HEK293 (cell line): ENCODE results near the gene TP53BP2.

Source experiments
- SP3 ChIP-seq: fragments of 450-650 bp; formaldehyde crosslinking; IDR thresholded peaks from 2 replicates; pipeline ENCODE4 v1.5.1; 2016; ENCODE audit warnings: missing biosample characterization, missing genetic modification characterization
- TF ChIP-seq, protein P1 (sequence below): fragments of 450-650 bp; formaldehyde crosslinking; IDR thresholded peaks from 2 replicates; pipeline ENCODE4 v1.5.1; 2016; ENCODE audit warnings: missing biosample characterization, missing genetic modification characterization

DNA sequence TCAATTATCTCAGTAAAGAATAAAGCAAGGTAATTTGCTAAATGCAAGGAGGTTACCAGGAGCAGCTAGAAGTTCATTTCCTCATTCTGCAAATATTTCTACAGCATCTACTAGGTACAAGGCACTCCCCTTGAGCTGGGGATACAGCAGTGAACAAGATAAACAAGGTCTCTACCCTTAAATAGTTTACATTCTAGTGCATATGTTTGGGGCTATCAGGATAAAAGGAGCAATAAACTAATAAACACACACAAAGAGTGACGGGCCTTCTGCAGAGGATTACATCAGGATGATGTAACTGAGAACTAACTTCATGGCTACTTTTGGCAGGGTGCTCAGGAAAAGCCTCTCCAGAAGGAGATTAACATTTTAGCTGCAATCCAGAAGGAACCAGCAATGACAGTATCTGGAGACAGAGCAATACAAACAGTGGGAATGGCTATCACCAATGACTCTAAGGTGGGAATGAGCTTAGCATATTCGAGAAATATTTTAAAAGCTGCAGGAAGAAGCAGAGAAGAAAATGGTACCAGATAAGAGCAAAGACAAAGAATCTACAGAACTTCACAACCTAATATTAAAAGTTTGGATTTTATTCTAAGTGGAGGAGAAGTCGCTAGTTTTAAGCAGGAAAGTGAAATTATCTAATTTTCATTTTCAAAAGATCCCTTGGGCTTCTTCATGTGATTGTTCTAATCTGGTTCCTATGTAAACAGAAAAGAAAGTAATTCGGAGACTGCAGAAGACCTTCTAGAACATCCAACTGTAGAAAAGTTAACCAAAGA, 25.8 kb downstream of the TP53BP2 start:
- TF ChIP-seq SP3 (tag by site-specific recombination): peak; percentile 30; the same call in 1 of the 2 replicates
- TF ChIP-seq, protein P1, sequence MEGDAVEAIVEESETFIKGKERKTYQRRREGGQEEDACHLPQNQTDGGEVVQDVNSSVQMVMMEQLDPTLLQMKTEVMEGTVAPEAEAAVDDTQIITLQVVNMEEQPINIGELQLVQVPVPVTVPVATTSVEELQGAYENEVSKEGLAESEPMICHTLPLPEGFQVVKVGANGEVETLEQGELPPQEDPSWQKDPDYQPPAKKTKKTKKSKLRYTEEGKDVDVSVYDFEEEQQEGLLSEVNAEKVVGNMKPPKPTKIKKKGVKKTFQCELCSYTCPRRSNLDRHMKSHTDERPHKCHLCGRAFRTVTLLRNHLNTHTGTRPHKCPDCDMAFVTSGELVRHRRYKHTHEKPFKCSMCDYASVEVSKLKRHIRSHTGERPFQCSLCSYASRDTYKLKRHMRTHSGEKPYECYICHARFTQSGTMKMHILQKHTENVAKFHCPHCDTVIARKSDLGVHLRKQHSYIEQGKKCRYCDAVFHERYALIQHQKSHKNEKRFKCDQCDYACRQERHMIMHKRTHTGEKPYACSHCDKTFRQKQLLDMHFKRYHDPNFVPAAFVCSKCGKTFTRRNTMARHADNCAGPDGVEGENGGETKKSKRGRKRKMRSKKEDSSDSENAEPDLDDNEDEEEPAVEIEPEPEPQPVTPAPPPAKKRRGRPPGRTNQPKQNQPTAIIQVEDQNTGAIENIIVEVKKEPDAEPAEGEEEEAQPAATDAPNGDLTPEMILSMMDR (tag by site-specific recombination): no peak
